HepG2 (cell line): ENCODE measurements around the gene ATR. TPM values are rescaled to one million over a fixed set of nuclear protein-coding genes. Genes with fewer than 3 reads are reported as not detected.
A peak's percentile ranks its signal among the peaks of the same experiment; 100 is the strongest.

Experiments
- ARNT2 ChIP-seq: sonication (generic); formaldehyde crosslinking; IDR thresholded peaks from 2 replicates; pipeline ENCODE4 v1.8.0; 2022; ENCODE audit warnings: mild to moderate bottlenecking, low read depth, missing genetic modification reagents, moderate library complexity
- FOXP4 ChIP-seq: sonication (generic); formaldehyde crosslinking; IDR thresholded peaks from 2 replicates; pipeline ENCODE4 v1.4.0; 2020; ENCODE audit warnings: missing genetic modification reagents
- GABPA ChIP-seq, 2 experiments: IDR thresholded peaks; 2 replicates each; pipeline ENCODE4 v1.6.1; 2011 to 2016; ENCODE audit warnings: low read depth in 2 of 2, low read length in 1 of 2, missing biosample characterization in 1 of 2, missing genetic modification characterization in 1 of 2
- HNF4G ChIP-seq, 2 experiments: sonication (generic) in 1 of 2; formaldehyde crosslinking in 1 of 2; IDR thresholded peaks; 2 replicates each; pipeline versions ENCODE4 v1.4.0 to v1.6.1; 2011 to 2020; ENCODE audit warnings: borderline replicate concordance in 2 of 2, low read depth in 2 of 2, mild to moderate bottlenecking in 2 of 2, low read length in 1 of 2, missing genetic modification reagents in 1 of 2, moderate library complexity in 1 of 2
- KMT2A ChIP-seq: sonication (generic); formaldehyde crosslinking; IDR thresholded peaks from 2 replicates; pipeline ENCODE4 v1.4.0; 2020; ENCODE audit warnings: missing genetic modification reagents
- MTA3 ChIP-seq: sonication (generic); formaldehyde crosslinking; IDR thresholded peaks from 2 replicates; pipeline ENCODE4 v1.4.0; 2020; ENCODE audit warnings: missing genetic modification reagents
- MXD1 ChIP-seq: sonication (generic); formaldehyde crosslinking; IDR thresholded peaks from 2 replicates; pipeline ENCODE4 v1.4.0; 2020; ENCODE audit warnings: mild to moderate bottlenecking, missing genetic modification reagents
- NFRKB ChIP-seq: fragments of 450-650 bp; IDR thresholded peaks from 2 replicates; pipeline ENCODE4 v1.6.1; 2017
- NR0B2 ChIP-seq: sonication (generic); formaldehyde crosslinking; IDR thresholded peaks from 2 replicates; pipeline ENCODE4 v1.4.0; 2020; ENCODE audit warnings: mild to moderate bottlenecking, missing genetic modification reagents
- SRSF4 ChIP-seq: fragments of 200-400 bp; formaldehyde crosslinking; IDR thresholded peaks from one replicate; pipeline ENCODE4 v1.6.1; 2018; ENCODE audit warnings: mild to moderate bottlenecking, low read depth, low read length, moderate library complexity; ENCODE audit not compliant: poor library complexity, severe bottlenecking
- TFAP4 ChIP-seq: sonication (generic); IDR thresholded peaks from 2 replicates; pipeline ENCODE4 v1.6.1; 2016; ENCODE audit warnings: low read depth, borderline replicate concordance
- ZNF333 ChIP-seq: sonication (generic); formaldehyde crosslinking; IDR thresholded peaks from 2 replicates; pipeline ENCODE4 v1.4.0; 2020; ENCODE audit warnings: mild to moderate bottlenecking, missing genetic modification reagents, borderline replicate concordance
- ZNF512B ChIP-seq: sonication (generic); formaldehyde crosslinking; IDR thresholded peaks from 2 replicates; pipeline ENCODE4 v1.5.1; 2020; ENCODE audit warnings: missing genetic modification reagents, mild to moderate bottlenecking, borderline replicate concordance
- ZNF552 ChIP-seq: sonication (generic); formaldehyde crosslinking; IDR thresholded peaks from 2 replicates; pipeline ENCODE4 v1.9.0; 2022; ENCODE audit warnings: missing genetic modification reagents, mild to moderate bottlenecking, borderline replicate concordance
- ZNF558 ChIP-seq: sonication (generic); formaldehyde crosslinking; IDR thresholded peaks from 2 replicates; pipeline ENCODE4 v1.9.0; 2022; ENCODE audit warnings: mild to moderate bottlenecking, missing genetic modification reagents, borderline replicate concordance
- ZNF570 ChIP-seq: sonication (generic); formaldehyde crosslinking; IDR thresholded peaks from 2 replicates; pipeline ENCODE4 v1.4.0; 2020; ENCODE audit warnings: mild to moderate bottlenecking, missing genetic modification reagents, borderline replicate concordance
- ZNF781 ChIP-seq: sonication (generic); formaldehyde crosslinking; IDR thresholded peaks from 2 replicates; pipeline ENCODE4 v1.5.1; 2020; ENCODE audit warnings: borderline replicate concordance, mild to moderate bottlenecking, missing genetic modification reagents; ENCODE audit errors: not compliant biosample characterization
- ZZZ3 ChIP-seq: sonication (generic); formaldehyde crosslinking; IDR thresholded peaks from 2 replicates; pipeline ENCODE4 v1.4.0; 2020; ENCODE audit warnings: missing genetic modification reagents, mild to moderate bottlenecking, borderline replicate concordance
- polyA plus RNA-seq, 8 experiments: library from polyadenylated mRNA; depleted of rRNA in 3 of 8; stranded (reverse) in 7 of 8; unstranded in 1 of 8; fragments of >200 nt; fragmentation: Illumina TruSeq in 4 of 8; extraction: Trizol in 4 of 8; gene quantifications; 2 replicates each; pipeline versions ENCODE4 v1.2.1 to v1.2.3, GENCODE V29; 2011 to 2016; ENCODE audit warnings: low read depth in 4 of 8, missing spikeins in 1 of 8, mixed read lengths in 1 of 8; ENCODE audit not compliant: insufficient read depth in 1 of 8
- total RNA-seq, 5 experiments: library from RNA; depleted of rRNA; stranded (reverse); fragments of >200 nt; fragmentation: Illumina TruSeq; extraction: Trizol; gene quantifications; 2 replicates each; pipeline ENCODE4 v1.2.3, GENCODE V29; 2016; ENCODE audit warnings: low read depth in 1 of 5

ATR gene
- total and polyA plus RNA-seq, 2 of the 13 experiments (the other 11 are each of a cell fraction or from before 2014, with no cell fraction given): 6.6 to 17.0 TPM

GRCh38 chr3:142578329-142579223 lies at the start of gene ATR (continued):
- no peak for TF ChIP-seq ZNF512B
- TF ChIP-seq ZNF781 (CRISPR knock-in tag): peak; percentile 80
- TF ChIP-seq NFRKB: no peak
- peak; percentile 60 for TF ChIP-seq GABPA (IDR thresholded peaks at IDR 0.05; ENCODE audit: low read depth, low read length)
- TF ChIP-seq GABPA (CRISPR knock-in tag; IDR thresholded peaks at IDR 0.05; ENCODE audit: low read depth): peak; percentile 93
- no peak; the same call in 1 of the 2 replicates for TF ChIP-seq HNF4G (IDR thresholded peaks at IDR 0.05; ENCODE audit: borderline replicate concordance, low read depth, low read length)
- no peak for TF ChIP-seq HNF4G (CRISPR knock-in tag; IDR thresholded peaks at IDR 0.05; ENCODE audit: borderline replicate concordance, low read depth)
- peak; percentile 99 for TF ChIP-seq KMT2A (CRISPR knock-in tag)
- peak; percentile 98; the same call in 1 of the 2 replicates for TF ChIP-seq MXD1 (CRISPR knock-in tag)
- peak; percentile 80; the same call in 1 of the 2 replicates for TF ChIP-seq ZNF558
- TF ChIP-seq FOXP4 (CRISPR knock-in tag): peak; percentile 85
- TF ChIP-seq ARNT2: peak; percentile 98
- TF ChIP-seq ZNF570 (CRISPR knock-in tag): no peak
- TF ChIP-seq ZZZ3: peak; percentile 90; the same call in 1 of the 2 replicates
- TF ChIP-seq NR0B2 (CRISPR knock-in tag): peak; percentile 97; the same call in 1 of the 2 replicates
- TF ChIP-seq SRSF4: no peak
- TF ChIP-seq ZNF333 (CRISPR knock-in tag): no peak
- peak; percentile 66; the same call in 1 of the 2 replicates for TF ChIP-seq ZNF552 (CRISPR knock-in tag)
- no peak for TF ChIP-seq MTA3 (CRISPR knock-in tag)
- peak; percentile 66; the same call in 1 of the 2 replicates for TF ChIP-seq TFAP4
